ENCODE results near the gene USP49. TPM values are rescaled to one million over a fixed set of nuclear protein-coding genes. Genes with fewer than 3 reads are reported as not detected.

Gene USP49
- total and polyA plus RNA-seq, 12 donors: 0.58 to 2.0 (median 1.7) TPM

Other genes starting within 250 kb of the USP49 start
- gene TFEB, start 159.8 kb downstream of the USP49 start, total RNA-seq: 10 to 100 TPM; 29.2 to 47.0 (median 39.6) TPM
- gene TFEB, start 159.8 kb downstream of the USP49 start, polyA plus RNA-seq: 10 to 100 TPM; 36.9 to 52.3 TPM
- gene PGC, start 148.0 kb downstream of the USP49 start, total RNA-seq: not detected
- gene PGC, start 148.0 kb downstream of the USP49 start, polyA plus RNA-seq: 1 to 10 TPM in 1 of 2 donors, under 1 TPM in 1; 0.58 to 2.0 TPM
- gene FRS3, start 115.5 kb downstream of the USP49 start, total RNA-seq: 1 to 10 TPM; 4.1 to 8.7 (median 5.8) TPM
- 1 to 10 TPM; 2.8 to 8.0 TPM for gene FRS3, start 115.5 kb downstream of the USP49 start, polyA plus RNA-seq
- gene PRICKLE4, start 114.6 kb downstream of the USP49 start, total RNA-seq: 1 to 10 TPM in 7 of 10 donors, under 1 TPM in 3; 0.38 to 4.7 (median 1.9) TPM
- 1 to 10 TPM; 1.6 to 6.1 TPM for gene PRICKLE4, start 114.6 kb downstream of the USP49 start, polyA plus RNA-seq
- gene TOMM6, start 107.7 kb downstream of the USP49 start, total RNA-seq: 100 to 1,000 TPM; 156 to 210 (median 186) TPM
- gene TOMM6, start 107.7 kb downstream of the USP49 start, polyA plus RNA-seq: 100 to 1,000 TPM; 135 to 291 TPM
- gene MED20, start 25.8 kb upstream of the USP49 start, total RNA-seq: 10 to 100 TPM; 12.6 to 21.5 (median 17.3) TPM
- 10 to 100 TPM; 11.0 to 11.1 TPM for gene MED20, start 25.8 kb upstream of the USP49 start, polyA plus RNA-seq
- gene BYSL, start 26.1 kb upstream of the USP49 start, total RNA-seq: 10 to 100 TPM in 3 of 10 donors, 1 to 10 TPM in 7; 7.5 to 14.6 (median 9.9) TPM
- gene BYSL, start 26.1 kb upstream of the USP49 start, polyA plus RNA-seq: 10 to 100 TPM in 1 of 2 donors, 1 to 10 TPM in 1; 4.3 to 20.0 TPM
- gene CCND3, start 46.4 kb upstream of the USP49 start, total RNA-seq: 10 to 100 TPM; 29.6 to 51.8 (median 37.5) TPM
- 10 to 100 TPM; 55.5 to 77.3 TPM for gene CCND3, start 46.4 kb upstream of the USP49 start, polyA plus RNA-seq
- 10 to 100 TPM; 21.0 to 38.1 (median 31.6) TPM for gene TAF8, start 155.1 kb upstream of the USP49 start, total RNA-seq
- 10 to 100 TPM; 15.2 to 20.1 TPM for gene TAF8, start 155.1 kb upstream of the USP49 start, polyA plus RNA-seq
- 1 to 10 TPM in 9 of 10 donors, under 1 TPM in 1; 0.92 to 2.9 (median 2.1) TPM for gene C6orf132, start 247.2 kb upstream of the USP49 start, total RNA-seq
- gene C6orf132, start 247.2 kb upstream of the USP49 start, polyA plus RNA-seq: 1 to 10 TPM in 1 of 2 donors, under 1 TPM in 1; 0.23 to 1.8 TPM

Measured in heart right ventricle (tissue), 12 donors.